ENCODE results near the gene CAPZB.

Gene CAPZB

GRCh38 chr1:19353596-19353995, 131.7 kb downstream of the CAPZB start:
- no peak overlapping the region for H3K27ac ChIP-seq (ENCODE audit: low read length)
- no peaks in the 10 kb centered on the region for H3K27me3 ChIP-seq (ENCODE audit: insufficient read depth, low read length)
- peaks cover 71% of the 10 kb centered on the region for H3K36me3 ChIP-seq (ENCODE audit: insufficient read depth, low read depth, low read length)
- H3K9ac ChIP-seq (ENCODE audit: low read depth, low read length): no peak overlapping the region
- H3K4me3 ChIP-seq (ENCODE audit: low read length): peak overlapping the region; percentile 28; the same call in 1 of the 2 replicates
- H3K4me1 ChIP-seq (ENCODE audit: insufficient read depth, low read length): peaks cover 20% of the 10 kb centered on the region
- H3K9me3 ChIP-seq (ENCODE audit: insufficient read depth, low read depth, low read length): no peaks in the 10 kb centered on the region

GRCh38 chr1:19352839-19353238, 132.5 kb downstream of the CAPZB start:
- H3K4me3 ChIP-seq (ENCODE audit: low read length): no peak overlapping the region
- peaks cover 20% of the 10 kb centered on the region for H3K4me1 ChIP-seq (ENCODE audit: insufficient read depth, low read length)
- peaks cover 72% of the 10 kb centered on the region for H3K36me3 ChIP-seq (ENCODE audit: insufficient read depth, low read depth, low read length)
- H3K9ac ChIP-seq (ENCODE audit: low read depth, low read length): no peak overlapping the region
- H3K27me3 ChIP-seq (ENCODE audit: insufficient read depth, low read length): no peaks in the 10 kb centered on the region
- no peak overlapping the region for H3K27ac ChIP-seq (ENCODE audit: low read length)
- H3K9me3 ChIP-seq (ENCODE audit: insufficient read depth, low read depth, low read length): no peaks in the 10 kb centered on the region

- Histone ChIP-seq H3K36me3 (ENCODE audit: insufficient read depth, low read depth, low read length) (peaks cover 72% of the 10 kb centered on the region), H3K4me1 (ENCODE audit: insufficient read depth, low read length) (peaks cover 20% of the 10 kb centered on the region), H3K4me3 (ENCODE audit: low read length) (no peak overlapping the region), H3K27me3 (ENCODE audit: insufficient read depth, low read length) (no peaks in the 10 kb centered on the region), H3K9me3 (ENCODE audit: insufficient read depth, low read depth, low read length) (no peaks in the 10 kb centered on the region), H3K9ac (ENCODE audit: low read depth, low read length) (no peak overlapping the region), H3K27ac (ENCODE audit: low read length) (no peak overlapping the region)
Measured at GRCh38 chr1:19351873-19352272, 133.5 kb downstream of the CAPZB start.

- Histone ChIP-seq H3K4me1 (ENCODE audit: insufficient read depth, low read length) (peaks cover 20% of the 10 kb centered on the region), H3K9me3 (ENCODE audit: insufficient read depth, low read depth, low read length) (no peaks in the 10 kb centered on the region), H3K27ac (ENCODE audit: low read length) (no peak overlapping the region), H3K36me3 (ENCODE audit: insufficient read depth, low read depth, low read length) (peaks cover 61% of the 10 kb centered on the region), H3K27me3 (ENCODE audit: insufficient read depth, low read length) (no peaks in the 10 kb centered on the region), H3K9ac (ENCODE audit: low read depth, low read length) (no peak overlapping the region), H3K4me3 (ENCODE audit: low read length) (no peak overlapping the region)
Measured at GRCh38 chr1:19350566-19350965, 134.8 kb downstream of the CAPZB start.

GRCh38 chr1:19349999-19350398, 135.3 kb downstream of the CAPZB start:
- Histone ChIP-seq H3K9me3 (ENCODE audit: insufficient read depth, low read depth, low read length) (no peaks in the 10 kb centered on the region), H3K4me1 (ENCODE audit: insufficient read depth, low read length) (peaks cover 20% of the 10 kb centered on the region), H3K36me3 (ENCODE audit: insufficient read depth, low read depth, low read length) (peaks cover 61% of the 10 kb centered on the region), H3K27me3 (ENCODE audit: insufficient read depth, low read length) (no peaks in the 10 kb centered on the region), H3K4me3 (ENCODE audit: low read length) (no peak overlapping the region), H3K27ac (ENCODE audit: low read length) (no peak overlapping the region), H3K9ac (ENCODE audit: low read depth, low read length) (no peak overlapping the region)

GRCh38 chr1:19348441-19349198, 136.7 kb downstream of the CAPZB start:
- peaks cover 66% of the 10 kb centered on the region for H3K36me3 ChIP-seq (ENCODE audit: insufficient read depth, low read depth, low read length)
- H3K9me3 ChIP-seq (ENCODE audit: insufficient read depth, low read depth, low read length): no peaks in the 10 kb centered on the region
- no peak overlapping the region for H3K27ac ChIP-seq (ENCODE audit: low read length)

GRCh38 chr1:19347533-19348172, 137.7 kb downstream of the CAPZB start:
- Histone ChIP-seq H3K4me1 (ENCODE audit: insufficient read depth, low read length) (no peaks in the 10 kb centered on the region), H3K9me3 (ENCODE audit: insufficient read depth, low read depth, low read length) (no peaks in the 10 kb centered on the region), H3K9ac (ENCODE audit: low read depth, low read length) (no peak overlapping the region), H3K27me3 (ENCODE audit: insufficient read depth, low read length) (no peaks in the 10 kb centered on the region), H3K4me3 (ENCODE audit: low read length) (no peak overlapping the region), H3K36me3 (ENCODE audit: insufficient read depth, low read depth, low read length) (peaks cover 73% of the 10 kb centered on the region), H3K27ac (ENCODE audit: low read length) (no peak overlapping the region)

More at GRCh38 chr1:19348441-19349198, 136.7 kb downstream of the CAPZB start:
- Histone ChIP-seq H3K27me3 (ENCODE audit: insufficient read depth, low read length) (no peaks in the 10 kb centered on the region), H3K9ac (ENCODE audit: low read depth, low read length) (no peak overlapping the region; the same call in 1 of the 2 replicates), H3K4me1 (ENCODE audit: insufficient read depth, low read length) (peaks cover 7% of the 10 kb centered on the region; the same call in 1 of the 2 replicates), H3K4me3 (ENCODE audit: low read length) (no peak overlapping the region)

GRCh38 chr1:19346026-19346425, 139.3 kb downstream of the CAPZB start:
- Histone ChIP-seq H3K9ac (ENCODE audit: low read depth, low read length) (no peak overlapping the region), H3K36me3 (ENCODE audit: insufficient read depth, low read depth, low read length) (peaks cover 63% of the 10 kb centered on the region), H3K4me3 (ENCODE audit: low read length) (no peak overlapping the region), H3K4me1 (ENCODE audit: insufficient read depth, low read length) (no peaks in the 10 kb centered on the region; the same call in 1 of the 2 replicates), H3K27me3 (ENCODE audit: insufficient read depth, low read length) (no peaks in the 10 kb centered on the region), H3K9me3 (ENCODE audit: insufficient read depth, low read depth, low read length) (no peaks in the 10 kb centered on the region), H3K27ac (ENCODE audit: low read length) (no peak overlapping the region)

GRCh38 chr1:19345391-19345790, 139.9 kb downstream of the CAPZB start:
- H3K4me1 ChIP-seq (ENCODE audit: insufficient read depth, low read length): no peaks in the 10 kb centered on the region; the same call in 1 of the 2 replicates
- no peak overlapping the region for H3K27ac ChIP-seq (ENCODE audit: low read length)
- H3K9ac ChIP-seq (ENCODE audit: low read depth, low read length): no peak overlapping the region
- H3K27me3 ChIP-seq (ENCODE audit: insufficient read depth, low read length): no peaks in the 10 kb centered on the region
- no peaks in the 10 kb centered on the region for H3K9me3 ChIP-seq (ENCODE audit: insufficient read depth, low read depth, low read length)
- H3K4me3 ChIP-seq (ENCODE audit: low read length): no peak overlapping the region
- peaks cover 64% of the 10 kb centered on the region for H3K36me3 ChIP-seq (ENCODE audit: insufficient read depth, low read depth, low read length)

- Histone ChIP-seq H3K27ac (ENCODE audit: low read length) (no peak overlapping the region), H3K4me1 (ENCODE audit: insufficient read depth, low read length) (no peaks in the 10 kb centered on the region; the same call in 1 of the 2 replicates), H3K36me3 (ENCODE audit: insufficient read depth, low read depth, low read length) (peaks cover 64% of the 10 kb centered on the region), H3K9ac (ENCODE audit: low read depth, low read length) (no peak overlapping the region), H3K9me3 (ENCODE audit: insufficient read depth, low read depth, low read length) (no peaks in the 10 kb centered on the region), H3K4me3 (ENCODE audit: low read length) (no peak overlapping the region), H3K27me3 (ENCODE audit: insufficient read depth, low read length) (no peaks in the 10 kb centered on the region)
Measured at GRCh38 chr1:19344831-19345230, 140.5 kb downstream of the CAPZB start.

GRCh38 chr1:19344372-19344810, 140.9 kb downstream of the CAPZB start:
- peaks cover 60% of the 10 kb centered on the region for H3K36me3 ChIP-seq (ENCODE audit: insufficient read depth, low read depth, low read length)
- no peaks in the 10 kb centered on the region for H3K27me3 ChIP-seq (ENCODE audit: insufficient read depth, low read length)
- no peak overlapping the region for H3K4me3 ChIP-seq (ENCODE audit: low read length)
- no peaks in the 10 kb centered on the region; the same call in 1 of the 2 replicates for H3K4me1 ChIP-seq (ENCODE audit: insufficient read depth, low read length)
- H3K9ac ChIP-seq (ENCODE audit: low read depth, low read length): no peak overlapping the region
- H3K9me3 ChIP-seq (ENCODE audit: insufficient read depth, low read depth, low read length): no peaks in the 10 kb centered on the region
- no peak overlapping the region for H3K27ac ChIP-seq (ENCODE audit: low read length)

All from iPS-20b (cell line).